ENCODE data around the gene FAAP24. TPM values are rescaled to one million over a fixed set of nuclear protein-coding genes. Genes with fewer than 3 reads are reported as not detected.
"Not testable (repeated sequence)": the region's sequence is repeated elsewhere in the genome, so short reads cannot be mapped to it uniquely, and the experiment has no call there.

The FAAP24 gene
- polyA plus RNA-seq, 4 donors: 2.9 to 3.3 (median 3.1) TPM

GRCh38 chr19:32997716-32998355 lies 25.8 kb downstream of the FAAP24 start:
- no peak for DNase-seq (ENCODE audit: low read depth in 4 of 4, low spot score in 2 of 4)

- DNase-seq (ENCODE audit: low read depth in 4 of 4, low spot score in 2 of 4): no peak
These were observed 26.7 kb downstream of the FAAP24 start for GRCh38 chr19:32998722-32999121.

- DNase-seq (ENCODE audit: low read depth in 4 of 4, low spot score in 2 of 4): no peak
These were observed 28.5 kb downstream of the FAAP24 start for GRCh38 chr19:33000510-33000909.

GRCh38 chr19:33000910-33001309 lies 28.9 kb downstream of the FAAP24 start:
- DNase-seq (ENCODE audit: low read depth in 4 of 4, low spot score in 2 of 4): no peak

GRCh38 chr19:33002126-33002865 lies 30.3 kb downstream of the FAAP24 start:
- not testable (repeated sequence) for DNase-seq (ENCODE audit: low read depth in 4 of 4, low spot score in 2 of 4)

GRCh38 chr19:33003424-33004024 lies 31.5 kb downstream of the FAAP24 start:
- DNase-seq (ENCODE audit: low read depth in 4 of 4, low spot score in 2 of 4): not testable (repeated sequence)

GRCh38 chr19:33005440-33005839 lies 33.4 kb downstream of the FAAP24 start:
- no peak for DNase-seq (ENCODE audit: low read depth in 4 of 4, low spot score in 2 of 4)

- DNase-seq (ENCODE audit: low read depth in 4 of 4, low spot score in 2 of 4): no peak
These were observed 36.7 kb downstream of the FAAP24 start for GRCh38 chr19:33008738-33009137.

GRCh38 chr19:33010891-33011290 lies 38.8 kb downstream of the FAAP24 start:
- not testable (repeated sequence) for DNase-seq (ENCODE audit: low read depth in 4 of 4, low spot score in 2 of 4)

GRCh38 chr19:33022472-33023116 lies 50.6 kb downstream of the FAAP24 start:
- no peak for DNase-seq (ENCODE audit: low read depth in 4 of 4, low spot score in 2 of 4)

- no peak for DNase-seq (ENCODE audit: low read depth in 4 of 4, low spot score in 2 of 4)
These were observed 52.4 kb downstream of the FAAP24 start for GRCh38 chr19:33024398-33024797.

GRCh38 chr19:33025468-33026238 lies 53.6 kb downstream of the FAAP24 start:
- not testable (repeated sequence) for DNase-seq (ENCODE audit: low read depth in 4 of 4, low spot score in 2 of 4)

GRCh38 chr19:33026602-33027001 lies 54.6 kb downstream of the FAAP24 start:
- not testable (repeated sequence) for DNase-seq (ENCODE audit: low read depth in 4 of 4, low spot score in 2 of 4)

Other genes starting within 250 kb of the FAAP24 start
- 10 to 100 TPM; 12.7 to 15.1 (median 14.8) TPM for gene SLC7A9, start 102.5 kb upstream of the FAAP24 start, polyA plus RNA-seq (ENCODE audit: insufficient read length in 4 of 4)
- gene CEP89, start 284 bp upstream of the FAAP24 start, polyA plus RNA-seq (ENCODE audit: insufficient read length in 4 of 4): 10 to 100 TPM; 29.0 to 35.9 (median 32.6) TPM
- 10 to 100 TPM; 17.5 to 22.3 (median 18.5) TPM for gene RHPN2, start 92.6 kb downstream of the FAAP24 start, polyA plus RNA-seq (ENCODE audit: insufficient read length in 4 of 4)
- 10 to 100 TPM; 12.3 to 17.9 (median 15.0) TPM for gene GPATCH1, start 108.9 kb downstream of the FAAP24 start, polyA plus RNA-seq (ENCODE audit: insufficient read length in 4 of 4)
- 1 to 10 TPM; 1.2 to 2.1 (median 1.6) TPM for gene WDR88, start 159.9 kb downstream of the FAAP24 start, polyA plus RNA-seq (ENCODE audit: insufficient read length in 4 of 4)
- gene LRP3, start 222.1 kb downstream of the FAAP24 start, polyA plus RNA-seq (ENCODE audit: insufficient read length in 4 of 4): 10 to 100 TPM; 19.3 to 33.8 (median 27.8) TPM